Gastrocnemius medialis (tissue), 4 donors: ENCODE measurements around the gene ERRFI1.

Experiments used
- CTCF ChIP-seq, 5 experiments: fragments of 450-650 bp in 3 of 5; fragments of 200-600 bp in 2 of 5; sonication (generic) in 2 of 5; IDR thresholded peaks in 4 of 5; conservative IDR thresholded peaks in 1 of 5; 1 replicate in 4 of 5; 2 replicates in 1 of 5; pipeline ENCODE4 v1.5.1; 2016 to 2019; ENCODE audit warnings: antibody characterized with exemption in 5 of 5, mild to moderate bottlenecking in 3 of 5, moderate library complexity in 3 of 5
- POLR2A ChIP-seq, 2 donors: fragments of 450-650 bp; IDR thresholded peaks; one replicate each; pipeline ENCODE4 v1.6.1; 2017; ENCODE audit warnings: antibody characterized with exemption in 2 of 2, mild to moderate bottlenecking in 2 of 2, moderate library complexity in 2 of 2

- TF ChIP-seq CTCF (IDR thresholded peaks at IDR 0.05 in 4 of 5, conservative IDR thresholded peaks at IDR 0.05 in 1 of 5) = no peak
- no peak for TF ChIP-seq POLR2A (IDR thresholded peaks at IDR 0.05)
Measured at GRCh38 chr1:7995437-7995836, 30.7 kb downstream of the ERRFI1 start.
